Activated CD4-positive, alpha-beta T cell treated with anti-CD3 and anti-CD28 coated beads, Interleukin-10, Interleukin-2, amounts not matched to agents 100 ng/mL and 50 ng/mL, durations not matched to agents 16 hours and 8 hours (primary cell): ENCODE measurements around the gene RNLS.
A peak's percentile ranks its signal among the peaks of the same experiment; 100 is the strongest.
"Not testable (repeated sequence)": the region's sequence is repeated elsewhere in the genome, so short reads cannot be mapped to it uniquely, and the experiment has no call there.

Experiments
- DNase-seq: peaks from one replicate; pipeline ENCODE4 v3.0.0-alpha.2; 2020

RNLS gene

GRCh38 chr10:88383276-88383675 lies 199.8 kb downstream of the RNLS start:
- DNase-seq = no peak

- no peak for DNase-seq
Observed at GRCh38 chr10:88382699-88383098, 200.4 kb downstream of the RNLS start.

- peak; percentile 47 for DNase-seq
Observed at GRCh38 chr10:88379575-88379974, 203.5 kb downstream of the RNLS start.

GRCh38 chr10:88377510-88377909 lies 205.6 kb downstream of the RNLS start:
- no peak for DNase-seq

GRCh38 chr10:88374392-88375175 lies 208.5 kb downstream of the RNLS start:
- DNase-seq = no peak

- DNase-seq = no peak
Observed at GRCh38 chr10:88372881-88373592, 210.1 kb downstream of the RNLS start.

- no peak for DNase-seq
Observed at GRCh38 chr10:88372051-88372715, 210.9 kb downstream of the RNLS start.

GRCh38 chr10:88370713-88371112 lies 212.4 kb downstream of the RNLS start:
- DNase-seq = no peak

- DNase-seq = no peak
Observed at GRCh38 chr10:88366772-88367171, 216.3 kb downstream of the RNLS start.

- no peak for DNase-seq
Observed at GRCh38 chr10:88361995-88362807, 220.9 kb downstream of the RNLS start.

- no peak for DNase-seq
Observed at GRCh38 chr10:88361494-88361893, 221.6 kb downstream of the RNLS start.

- not testable (repeated sequence) for DNase-seq
Observed at GRCh38 chr10:88355750-88356149, 227.4 kb downstream of the RNLS start.

- DNase-seq = no peak
Observed at GRCh38 chr10:88347597-88348304, 235.4 kb downstream of the RNLS start.

GRCh38 chr10:88347022-88347421 lies 236.1 kb downstream of the RNLS start:
- DNase-seq = no peak

GRCh38 chr10:88346144-88346977 lies 236.8 kb downstream of the RNLS start:
- no peak for DNase-seq

- no peak for DNase-seq
Observed at GRCh38 chr10:88343761-88344484, 239.2 kb downstream of the RNLS start.

- no peak for DNase-seq
Observed at GRCh38 chr10:88342733-88343310, 240.3 kb downstream of the RNLS start.

GRCh38 chr10:88337134-88337533 lies 246.0 kb downstream of the RNLS start:
- DNase-seq = no peak

GRCh38 chr10:88336334-88336733 lies 246.8 kb downstream of the RNLS start:
- DNase-seq = no peak

GRCh38 chr10:88333248-88333630 lies 249.9 kb downstream of the RNLS start:
- DNase-seq = no peak
